DND-41 (cell line): ENCODE results near the gene PADI2.
A peak's percentile ranks its signal among the peaks of the same experiment; 100 is the strongest.

Experiments
- CTCF ChIP-seq: IDR thresholded peaks from 2 replicates; pipeline ENCODE4 v1.5.1; 2012; ENCODE audit warnings: borderline replicate concordance, low read length, moderate library complexity, mild to moderate bottlenecking; ENCODE audit not compliant: poor library complexity, severe bottlenecking; ENCODE audit errors: extremely low read depth
- EZH2 ChIP-seq: IDR thresholded peaks from 3 replicates; pipeline ENCODE4 v1.6.1; 2012; ENCODE audit warnings: borderline replicate concordance, low read depth, mild to moderate bottlenecking, moderate library complexity, low read length, inconsistent platforms; ENCODE audit not compliant: severe bottlenecking

GRCh38 chr1:17059391-17060305 is 59.6 kb downstream of the PADI2 start:
- TF ChIP-seq CTCF (peak; percentile 55), EZH2 (no peak)
